Endothelial cell of umbilical vein (primary cell): ENCODE data around the gene LRCOL1. TPM values are rescaled to one million over a fixed set of nuclear protein-coding genes. Genes with fewer than 3 reads are reported as not detected.

Experiments used
- BruUV-seq: library from RNA; stranded (reverse); fragments of 400-500 nt; replicated peaks from 2 replicates; lab custom pipeline; 2021; lab: Mats Ljungman, UMichigan
- CTCF ChIA-PET: fragments of 300-600, 350-600 bp; sonication (Branson Sonifier 250); formaldehyde crosslinking; loops from one replicate; lab custom pipeline; 2021; ENCODE audit warnings: antibody characterized with exemption, inconsistent platforms; lab: Charles Lee
- POLR2A ChIA-PET: fragments of 300-600, 350-600 bp; sonication (Branson Sonifier 250); formaldehyde crosslinking; loops from one replicate; lab custom pipeline; 2021; ENCODE audit warnings: antibody characterized with exemption, inconsistent platforms; lab: Charles Lee
- DNase-seq: peaks from one replicate; pipeline ENCODE4 v3.0.0-alpha.2; 2011; ENCODE audit warnings: low read depth, low spot score
- FAIRE-seq: peaks from 2 replicates; lab custom pipeline; 2011; peaks lifted over from hg19 to GRCh38; lab: Jason Lieb, UNC
- H2AFZ ChIP-seq: 2 replicates; pipeline ENCODE4 v1.6.0; 2012; ENCODE audit warnings: low read depth, low read length, control low read depth, inconsistent platforms
- H3K27ac ChIP-seq: 2 replicates; pipeline ENCODE4 v1.5.1; 2011; ENCODE audit warnings: low read depth, mild to moderate bottlenecking, control low read depth, low read length, moderate library complexity; ENCODE audit not compliant: insufficient read depth
- H3K27me3 ChIP-seq, 2 experiments: 2 replicates each; pipeline versions ENCODE4 v1.6.0 to v1.6.1; 2011; ENCODE audit warnings: low read length in 2 of 2, mixed read lengths in 1 of 2; ENCODE audit not compliant: control insufficient read depth in 2 of 2, insufficient read depth in 2 of 2
- H3K36me3 ChIP-seq, 2 experiments: 2 replicates in 1 of 2; 3 replicates in 1 of 2; pipeline ENCODE4 v1.5.1; 2011; ENCODE audit warnings: low read length in 2 of 2, mild to moderate bottlenecking in 1 of 2, moderate library complexity in 1 of 2; ENCODE audit not compliant: control insufficient read depth in 2 of 2, insufficient read depth in 2 of 2; ENCODE audit errors: extremely low read depth in 1 of 2
- H3K4me1 ChIP-seq: 3 replicates; pipeline ENCODE4 v1.5.1; 2011; ENCODE audit warnings: mild to moderate bottlenecking, low read length; ENCODE audit not compliant: control insufficient read depth, insufficient read depth; ENCODE audit errors: extremely low read depth
- H3K4me2 ChIP-seq: 2 replicates; pipeline ENCODE4 v1.6.1; 2011; ENCODE audit warnings: low read length, control low read depth, mixed read lengths; ENCODE audit not compliant: insufficient read depth
- H3K4me3 ChIP-seq, 3 experiments: fragments of 200-600 bp in 1 of 3; sonication (generic), shearing (Covaris generic) in 1 of 3; replicated peaks in 1 of 3; 2 replicates each; pipeline ENCODE4 v1.5.1; 2011 to 2016; ENCODE audit warnings: control low read depth in 3 of 3, low read length in 3 of 3, mild to moderate bottlenecking in 2 of 3, inconsistent platforms in 1 of 3, low read depth in 1 of 3, moderate library complexity in 1 of 3; ENCODE audit not compliant: insufficient read depth in 1 of 3
- H3K79me2 ChIP-seq: 2 replicates; pipeline ENCODE4 v1.6.0; 2012; ENCODE audit warnings: low read length, inconsistent platforms; ENCODE audit not compliant: control insufficient read depth, insufficient read depth
- H3K9ac ChIP-seq: replicated peaks from 2 replicates; pipeline ENCODE3; 2011; ENCODE audit warnings: low read length, control low read depth; ENCODE audit not compliant: insufficient read depth; ENCODE audit errors: extremely low read depth
- H3K9me1 ChIP-seq: replicated peaks from 3 replicates; pipeline ENCODE4 v1.6.0; 2011; ENCODE audit warnings: mild to moderate bottlenecking, low read length; ENCODE audit not compliant: control insufficient read depth, insufficient read depth; ENCODE audit errors: extremely low read depth
- H3K9me3 ChIP-seq: replicated peaks from 2 replicates; pipeline ENCODE4 v1.5.1; 2012; ENCODE audit warnings: low read length, inconsistent platforms; ENCODE audit not compliant: control insufficient read depth, insufficient read depth
- H4K20me1 ChIP-seq: replicated peaks from 2 replicates; pipeline ENCODE3; 2011; ENCODE audit warnings: mild to moderate bottlenecking, low read length; ENCODE audit not compliant: control insufficient read depth, insufficient read depth; ENCODE audit errors: extremely low read depth
- EZH2 ChIP-seq: IDR thresholded peaks from 2 replicates; pipeline ENCODE4 v1.6.1; 2012; ENCODE audit warnings: borderline replicate concordance, low read depth, mild to moderate bottlenecking, moderate library complexity, low read length, inconsistent platforms; ENCODE audit not compliant: severe bottlenecking
- FOS ChIP-seq: IDR thresholded peaks from 2 replicates; pipeline ENCODE4 v1.6.1; 2011; ENCODE audit warnings: mild to moderate bottlenecking, low read length, moderate library complexity, borderline replicate concordance; ENCODE audit not compliant: insufficient read depth
- GATA2 ChIP-seq: IDR thresholded peaks from 2 replicates; pipeline ENCODE4 v1.7.0; 2011; ENCODE audit warnings: low read depth, mild to moderate bottlenecking, moderate library complexity, mixed read lengths, low read length; ENCODE audit not compliant: insufficient read length, insufficient read depth
- JUN ChIP-seq: IDR thresholded peaks from 2 replicates; pipeline ENCODE4 v1.6.1; 2011; ENCODE audit warnings: borderline replicate concordance, low read depth; ENCODE audit not compliant: insufficient read length, insufficient read depth
- MYC ChIP-seq: IDR thresholded peaks from one replicate; pipeline ENCODE4 v1.6.1; 2011; ENCODE audit warnings: mild to moderate bottlenecking, low read depth, low read length
- POLR2A ChIP-seq: IDR thresholded peaks from 2 replicates; pipeline ENCODE4 v1.6.1; 2012; ENCODE audit warnings: low read depth, mild to moderate bottlenecking, control low read depth, low read length
- POLR2AphosphoS5 ChIP-seq: IDR thresholded peaks from 2 replicates; pipeline ENCODE4 v1.6.1; 2012; ENCODE audit warnings: low read depth, mild to moderate bottlenecking, control low read depth, low read length, moderate library complexity; ENCODE audit not compliant: insufficient read depth
- dilution Hi-C: fragments of 300-500 bp; cut with MboI; formaldehyde crosslinking; loops from one replicate; pipeline ENCODE4 v1.15.0; 2019; ENCODE audit warnings: low sequenced_read_pairs; ENCODE audit not compliant: extremely low pct_ligation_motif_present
- intact Hi-C: fragments of 100-400 bp; cut with micrococcal nuclease; formaldehyde crosslinking; loops from one replicate; pipeline ENCODE4 v1.10.0; 2022
- polyA plus RNA-seq, 4 experiments: library from polyadenylated mRNA; depleted of rRNA in 3 of 4; stranded (reverse) in 3 of 4; unstranded in 1 of 4; fragments of >200 nt; gene quantifications; 2 replicates each; pipeline versions ENCODE4 v1.2.1 to v1.2.3, GENCODE V29; 2011 to 2012; ENCODE audit warnings: missing spikeins in 1 of 4
- total RNA-seq: library from RNA; stranded (reverse); gene quantifications from 2 replicates; pipeline ENCODE4 v1.2.3, GENCODE V29; 2021
- TF ChIP-seq, protein P1 (sequence below): IDR thresholded peaks from 2 replicates; pipeline ENCODE4 v1.6.1; 2011; ENCODE audit not compliant: insufficient read depth, insufficient read length
- TF ChIP-seq, protein P2 (sequence below), 2 donors: IDR thresholded peaks; 1 replicate in 1 of 2; 2 replicates in 1 of 2; pipeline ENCODE4 v1.5.1; 2011; ENCODE audit warnings: low read length in 2 of 2, mild to moderate bottlenecking in 2 of 2, moderate library complexity in 2 of 2, control low read depth in 1 of 2, inconsistent platforms in 1 of 2, low read depth in 1 of 2; ENCODE audit not compliant: insufficient read depth in 1 of 2; ENCODE audit errors: extremely low read depth in 1 of 2

LRCOL1 gene
- total and polyA plus RNA-seq, 2 donors (not counting 3 experiments of a cell fraction or from before 2014, with no cell fraction given), result 1.2 to 1.5 TPM

DNA sequence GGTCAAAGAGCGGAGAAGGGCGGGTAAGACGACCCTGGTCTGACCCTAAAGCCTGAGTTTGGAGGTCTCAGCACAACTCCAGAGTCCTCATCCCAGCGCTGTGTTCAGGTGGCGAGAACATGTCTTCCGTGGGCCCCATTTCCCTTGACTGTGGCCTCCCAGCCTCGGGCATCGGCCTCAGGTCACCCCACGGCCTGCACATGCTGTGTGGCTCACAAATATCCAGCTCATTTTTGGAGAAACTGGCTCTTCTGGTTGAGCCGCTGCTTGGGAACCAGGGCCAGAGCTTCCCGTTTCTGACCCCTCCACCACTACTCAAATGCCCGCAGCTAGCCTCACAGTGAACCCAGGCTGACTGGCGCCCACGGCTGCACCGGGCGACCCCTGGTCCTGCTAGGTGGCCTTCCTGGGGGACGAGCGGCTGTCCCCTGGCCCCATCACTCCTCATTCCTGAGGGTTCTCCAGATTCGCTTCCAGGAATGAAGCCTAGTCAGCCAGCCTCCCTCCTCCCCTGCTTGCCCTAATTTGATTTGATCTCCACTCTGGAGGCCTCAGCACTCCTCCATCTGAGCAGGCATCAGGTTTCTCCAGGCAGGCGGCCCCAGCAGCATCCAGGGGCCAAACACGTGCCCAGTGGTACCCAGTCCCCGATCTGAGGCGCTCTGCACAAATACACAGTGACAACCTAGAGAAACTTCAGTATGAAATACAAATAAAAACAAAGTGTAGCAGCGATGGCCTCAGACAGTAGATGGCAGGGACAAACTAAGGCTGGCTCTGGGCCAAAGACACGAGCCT lies 12.9 kb upstream of the LRCOL1 start:
- no peak overlapping the region for H3K9ac ChIP-seq
- BruUV-seq, result no TSS peak
- intact Hi-C loops, result no loop called here

More for the DNA sequence above, 12.9 kb upstream of the LRCOL1 start:
- no peaks in the 10 kb centered on the region for H3K79me2 ChIP-seq
- H3K4me1 ChIP-seq, result no peaks in the 10 kb centered on the region
- H3K4me2 ChIP-seq, result no peak overlapping the region
- no peak overlapping the region for H3K4me3 ChIP-seq
- no peak for FAIRE-seq
- POLR2A ChIA-PET, result no interaction called here
- no peak for TF ChIP-seq POLR2AphosphoS5
- TF ChIP-seq POLR2A, result no peak
- TF ChIP-seq, protein P1, sequence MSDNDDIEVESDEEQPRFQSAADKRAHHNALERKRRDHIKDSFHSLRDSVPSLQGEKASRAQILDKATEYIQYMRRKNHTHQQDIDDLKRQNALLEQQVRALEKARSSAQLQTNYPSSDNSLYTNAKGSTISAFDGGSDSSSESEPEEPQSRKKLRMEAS, result no peak
- no peak for TF ChIP-seq JUN
- TF ChIP-seq, protein P2, sequence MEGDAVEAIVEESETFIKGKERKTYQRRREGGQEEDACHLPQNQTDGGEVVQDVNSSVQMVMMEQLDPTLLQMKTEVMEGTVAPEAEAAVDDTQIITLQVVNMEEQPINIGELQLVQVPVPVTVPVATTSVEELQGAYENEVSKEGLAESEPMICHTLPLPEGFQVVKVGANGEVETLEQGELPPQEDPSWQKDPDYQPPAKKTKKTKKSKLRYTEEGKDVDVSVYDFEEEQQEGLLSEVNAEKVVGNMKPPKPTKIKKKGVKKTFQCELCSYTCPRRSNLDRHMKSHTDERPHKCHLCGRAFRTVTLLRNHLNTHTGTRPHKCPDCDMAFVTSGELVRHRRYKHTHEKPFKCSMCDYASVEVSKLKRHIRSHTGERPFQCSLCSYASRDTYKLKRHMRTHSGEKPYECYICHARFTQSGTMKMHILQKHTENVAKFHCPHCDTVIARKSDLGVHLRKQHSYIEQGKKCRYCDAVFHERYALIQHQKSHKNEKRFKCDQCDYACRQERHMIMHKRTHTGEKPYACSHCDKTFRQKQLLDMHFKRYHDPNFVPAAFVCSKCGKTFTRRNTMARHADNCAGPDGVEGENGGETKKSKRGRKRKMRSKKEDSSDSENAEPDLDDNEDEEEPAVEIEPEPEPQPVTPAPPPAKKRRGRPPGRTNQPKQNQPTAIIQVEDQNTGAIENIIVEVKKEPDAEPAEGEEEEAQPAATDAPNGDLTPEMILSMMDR (IDR thresholded peaks at IDR 0.05; ENCODE audit: extremely low read depth in 1 of 2, insufficient read depth in 1 of 2, low read depth in 1 of 2, low read length in 2 of 2), result no peak
- TF ChIP-seq MYC, result no peak
- no peak for TF ChIP-seq EZH2
- no peak for TF ChIP-seq GATA2
- no peak for TF ChIP-seq FOS
- CTCF ChIA-PET, result interaction anchor here (1.6 to 1.9 kb wide), 2 partner anchors 8 to 16 kb away, joined by 3 to 7 read pairs; no protein-coding TSS in a partner anchor
- peaks cover 5 to 8% of the 10 kb centered on the region in 2 experiments for H3K27me3 ChIP-seq
- H3K9me3 ChIP-seq, result no peaks in the 10 kb centered on the region
- H2AFZ ChIP-seq, result no peak overlapping the region
- dilution Hi-C loops, result no loop called here
- no peaks in the 10 kb centered on the region for H4K20me1 ChIP-seq
- no peak overlapping the region for H3K27ac ChIP-seq
- no peaks in the 10 kb centered on the region for H3K9me1 ChIP-seq
- H3K36me3 ChIP-seq, result peaks cover 0 to 8% of the 10 kb centered on the region in 2 experiments
- DNase-seq, result no peak
